Loucy (cell line): ENCODE results near the gene IL21R.

Experiments used
- H2AFZ ChIP-seq: fragments of 200-600 bp; sonication (generic); 2 replicates; pipeline ENCODE4 v1.6.0; 2016; ENCODE audit warnings: antibody characterized with exemption, mild to moderate bottlenecking, low read length, moderate library complexity
- H3F3A ChIP-seq: fragments of 200-600 bp; 2 replicates; pipeline ENCODE4 v1.6.0; 2016; ENCODE audit warnings: antibody characterized with exemption, low read depth, mild to moderate bottlenecking
- H3K27me3 ChIP-seq: fragments of 200-600 bp; sonication (generic); 2 replicates; pipeline ENCODE4 v1.6.1; 2014; ENCODE audit warnings: low read length, mild to moderate bottlenecking; ENCODE audit not compliant: insufficient read depth, poor library complexity, severe bottlenecking
- H3K36me3 ChIP-seq: fragments of 200-600 bp; sonication (generic); 2 replicates; pipeline ENCODE4 v1.6.1; 2016; ENCODE audit warnings: low read length; ENCODE audit not compliant: insufficient read depth
- H3K4me1 ChIP-seq: fragments of 200-600 bp; sonication (generic); 2 replicates; pipeline ENCODE4 v1.5.1; 2014; ENCODE audit warnings: low read length, mild to moderate bottlenecking; ENCODE audit not compliant: insufficient read depth, poor library complexity, severe bottlenecking
- H3K4me2 ChIP-seq: fragments of 200-600 bp; sonication (generic); 2 replicates; pipeline ENCODE4 v1.6.0; 2014; ENCODE audit warnings: antibody characterized with exemption, low read length, low read depth, mild to moderate bottlenecking; ENCODE audit not compliant: poor library complexity, severe bottlenecking
- H3K4me3 ChIP-seq: fragments of 200-600 bp; sonication (generic); 2 replicates; pipeline ENCODE4 v1.5.1; 2014; ENCODE audit warnings: low read length, mild to moderate bottlenecking, mixed read lengths; ENCODE audit not compliant: poor library complexity, severe bottlenecking
- H3K79me2 ChIP-seq: fragments of 200-600 bp; sonication (generic); 2 replicates; pipeline ENCODE4 v1.6.1; 2014; ENCODE audit warnings: low read length; ENCODE audit not compliant: insufficient read depth
- H3K9ac ChIP-seq: fragments of 200-600 bp; sonication (generic); 2 replicates; pipeline ENCODE4 v1.6.0; 2014; ENCODE audit warnings: mild to moderate bottlenecking, low read depth, low read length, moderate library complexity; ENCODE audit not compliant: poor library complexity, severe bottlenecking
- H3K9me2 ChIP-seq: fragments of 200-600 bp; sonication (generic); replicated peaks from 2 replicates; pipeline ENCODE4 v1.6.1; 2016; ENCODE audit warnings: low read depth, low read length, mixed read lengths
- H3K9me3 ChIP-seq: fragments of 200-600 bp; sonication (generic); 2 replicates; pipeline ENCODE4 v1.6.1; 2014; ENCODE audit warnings: mild to moderate bottlenecking, antibody characterized with exemption, low read length, low read depth; ENCODE audit not compliant: insufficient read depth
- H4K20me1 ChIP-seq: fragments of 200-600 bp; sonication (generic); 2 replicates; pipeline ENCODE4 v1.6.0; 2014; ENCODE audit warnings: antibody characterized with exemption, low read length, mild to moderate bottlenecking; ENCODE audit not compliant: insufficient read depth, poor library complexity, severe bottlenecking
- CTCF ChIP-seq: fragments of 200-600 bp; sonication (generic); conservative IDR thresholded peaks from 2 replicates; pipeline ENCODE4 v1.5.1; 2014; ENCODE audit warnings: mild to moderate bottlenecking, antibody characterized with exemption, low read length
- EZH2phosphoT487 ChIP-seq: fragments of 200-600 bp; IDR thresholded peaks from 2 replicates; pipeline ENCODE4 v1.6.1; 2018; ENCODE audit warnings: antibody characterized with exemption, mild to moderate bottlenecking, moderate library complexity, borderline replicate concordance

Gene IL21R

GRCh38 chr16:27379919-27380318, 22.1 kb upstream of the IL21R start:
- Histone ChIP-seq H3F3A (no peaks in the 10 kb centered on the region), H2AFZ (no peak overlapping the region), H3K9me3 (0 out of 2 replicates have a peak, but pooled peaks cover 4% of the 10 kb centered on the region), H3K27me3 (no peaks in the 10 kb centered on the region), H3K4me1 (peaks cover 9% of the 10 kb centered on the region), H3K9me2 (no peaks in the 10 kb centered on the region), H3K36me3 (no peaks in the 10 kb centered on the region), H3K4me2 (no peak overlapping the region), H3K9ac (no peak overlapping the region), H3K4me3 (no peak overlapping the region), H4K20me1 (no peaks in the 10 kb centered on the region), H3K79me2 (no peaks in the 10 kb centered on the region)
- TF ChIP-seq EZH2phosphoT487 (no peak), CTCF (no peak)

- no peaks in the 10 kb centered on the region for H3F3A ChIP-seq
- H3K27me3 ChIP-seq = no peaks in the 10 kb centered on the region
- no peaks in the 10 kb centered on the region for H4K20me1 ChIP-seq
- no peaks in the 10 kb centered on the region for H3K79me2 ChIP-seq
- no peak overlapping the region for H3K4me3 ChIP-seq
- H3K9me2 ChIP-seq = no peaks in the 10 kb centered on the region
- H3K36me3 ChIP-seq = no peaks in the 10 kb centered on the region
- H3K9me3 ChIP-seq = 0 out of 2 replicates have a peak, but pooled peaks cover 4% of the 10 kb centered on the region
- H2AFZ ChIP-seq = no peak overlapping the region
- H3K4me2 ChIP-seq = no peak overlapping the region
- no peak overlapping the region for H3K9ac ChIP-seq
- peaks cover 7% of the 10 kb centered on the region for H3K4me1 ChIP-seq
- TF ChIP-seq EZH2phosphoT487 (no peak), CTCF (no peak)
These were observed 20.7 kb upstream of the IL21R start for GRCh38 chr16:27381236-27381635.

GRCh38 chr16:27381974-27382855, 19.8 kb upstream of the IL21R start:
- H3K4me1 ChIP-seq = peaks cover 7% of the 10 kb centered on the region
- no peaks in the 10 kb centered on the region for H3K27me3 ChIP-seq
- no peak overlapping the region for H3K4me3 ChIP-seq
- H3K79me2 ChIP-seq = no peaks in the 10 kb centered on the region
- TF ChIP-seq EZH2phosphoT487 (no peak), CTCF (no peak)
- H3K9me2 ChIP-seq = no peaks in the 10 kb centered on the region
- H2AFZ ChIP-seq = no peak overlapping the region
- no peaks in the 10 kb centered on the region for H3F3A ChIP-seq
- no peak overlapping the region for H3K4me2 ChIP-seq
- no peaks in the 10 kb centered on the region for H3K36me3 ChIP-seq
- no peak overlapping the region for H3K9ac ChIP-seq
- 0 out of 2 replicates have a peak, but pooled peaks cover 4% of the 10 kb centered on the region for H3K9me3 ChIP-seq
- no peaks in the 10 kb centered on the region for H4K20me1 ChIP-seq
